ENCODE measurements around the gene NT5DC3.

DNA sequence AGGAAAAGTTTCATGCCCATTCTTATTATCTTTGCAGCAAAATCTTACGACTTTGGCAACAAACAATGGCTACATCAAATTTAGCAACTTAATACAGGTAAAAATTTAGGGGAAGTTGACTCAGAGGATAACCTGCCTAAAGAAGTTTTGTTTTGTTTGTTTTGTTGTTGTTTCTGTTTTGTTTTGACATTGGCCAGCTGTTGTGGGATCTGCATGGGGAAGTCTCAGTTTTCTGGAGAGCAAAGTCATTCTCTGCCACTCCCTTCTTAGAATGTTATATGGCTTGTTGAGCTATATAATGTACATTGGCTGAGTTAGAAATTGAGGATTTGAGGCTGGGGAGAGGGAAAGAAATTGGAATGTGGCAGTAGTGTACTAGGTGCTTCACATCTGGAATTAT lies 109.5 kb downstream of the NT5DC3 start:
- TF ChIP-seq CTCF (conservative IDR thresholded peaks at IDR 0.05; ENCODE audit: low read depth, low read length) = no peak
- no peak for TF ChIP-seq EZH2 (IDR thresholded peaks at IDR 0.05; ENCODE audit: borderline replicate concordance, low read depth, low read length, poor library complexity, severe bottlenecking)

Data from A673 (cell line).